Endothelial cell of umbilical vein (primary cell): ENCODE measurements around the gene SYNGAP1. TPM values are rescaled to one million over a fixed set of nuclear protein-coding genes. Genes with fewer than 3 reads are reported as not detected.

Experiments used
- BruUV-seq: library from RNA; stranded (reverse); fragments of 400-500 nt; replicated peaks from 2 replicates; lab custom pipeline; 2021; lab: Mats Ljungman, UMichigan
- CTCF ChIA-PET: fragments of 300-600, 350-600 bp; sonication (Branson Sonifier 250); formaldehyde crosslinking; loops from one replicate; lab custom pipeline; 2021; ENCODE audit warnings: antibody characterized with exemption, inconsistent platforms; lab: Charles Lee
- POLR2A ChIA-PET: fragments of 300-600, 350-600 bp; sonication (Branson Sonifier 250); formaldehyde crosslinking; loops from one replicate; lab custom pipeline; 2021; ENCODE audit warnings: antibody characterized with exemption, inconsistent platforms; lab: Charles Lee
- DNase-seq: peaks from one replicate; pipeline ENCODE4 v3.0.0-alpha.2; 2011; ENCODE audit warnings: low read depth, low spot score
- FAIRE-seq: peaks from 2 replicates; lab custom pipeline; 2011; peaks lifted over from hg19 to GRCh38; lab: Jason Lieb, UNC
- H2AFZ ChIP-seq: 2 replicates; pipeline ENCODE4 v1.6.0; 2012; ENCODE audit warnings: low read depth, low read length, control low read depth, inconsistent platforms
- H3K27ac ChIP-seq: 2 replicates; pipeline ENCODE4 v1.5.1; 2011; ENCODE audit warnings: low read depth, mild to moderate bottlenecking, control low read depth, low read length, moderate library complexity; ENCODE audit not compliant: insufficient read depth
- H3K27me3 ChIP-seq, 2 experiments: 2 replicates each; pipeline versions ENCODE4 v1.6.0 to v1.6.1; 2011; ENCODE audit warnings: low read length in 2 of 2, mixed read lengths in 1 of 2; ENCODE audit not compliant: control insufficient read depth in 2 of 2, insufficient read depth in 2 of 2
- H3K36me3 ChIP-seq, 2 experiments: 2 replicates in 1 of 2; 3 replicates in 1 of 2; pipeline ENCODE4 v1.5.1; 2011; ENCODE audit warnings: low read length in 2 of 2, mild to moderate bottlenecking in 1 of 2, moderate library complexity in 1 of 2; ENCODE audit not compliant: control insufficient read depth in 2 of 2, insufficient read depth in 2 of 2; ENCODE audit errors: extremely low read depth in 1 of 2
- H3K4me1 ChIP-seq: 3 replicates; pipeline ENCODE4 v1.5.1; 2011; ENCODE audit warnings: mild to moderate bottlenecking, low read length; ENCODE audit not compliant: control insufficient read depth, insufficient read depth; ENCODE audit errors: extremely low read depth
- H3K4me2 ChIP-seq: 2 replicates; pipeline ENCODE4 v1.6.1; 2011; ENCODE audit warnings: low read length, control low read depth, mixed read lengths; ENCODE audit not compliant: insufficient read depth
- H3K4me3 ChIP-seq, 3 experiments: fragments of 200-600 bp in 1 of 3; sonication (generic), shearing (Covaris generic) in 1 of 3; replicated peaks in 1 of 3; 2 replicates each; pipeline ENCODE4 v1.5.1; 2011 to 2016; ENCODE audit warnings: control low read depth in 3 of 3, low read length in 3 of 3, mild to moderate bottlenecking in 2 of 3, inconsistent platforms in 1 of 3, low read depth in 1 of 3, moderate library complexity in 1 of 3; ENCODE audit not compliant: insufficient read depth in 1 of 3
- H3K79me2 ChIP-seq: 2 replicates; pipeline ENCODE4 v1.6.0; 2012; ENCODE audit warnings: low read length, inconsistent platforms; ENCODE audit not compliant: control insufficient read depth, insufficient read depth
- H3K9ac ChIP-seq: replicated peaks from 2 replicates; pipeline ENCODE3; 2011; ENCODE audit warnings: low read length, control low read depth; ENCODE audit not compliant: insufficient read depth; ENCODE audit errors: extremely low read depth
- H3K9me1 ChIP-seq: replicated peaks from 3 replicates; pipeline ENCODE4 v1.6.0; 2011; ENCODE audit warnings: mild to moderate bottlenecking, low read length; ENCODE audit not compliant: control insufficient read depth, insufficient read depth; ENCODE audit errors: extremely low read depth
- H3K9me3 ChIP-seq: replicated peaks from 2 replicates; pipeline ENCODE4 v1.5.1; 2012; ENCODE audit warnings: low read length, inconsistent platforms; ENCODE audit not compliant: control insufficient read depth, insufficient read depth
- H4K20me1 ChIP-seq: replicated peaks from 2 replicates; pipeline ENCODE3; 2011; ENCODE audit warnings: mild to moderate bottlenecking, low read length; ENCODE audit not compliant: control insufficient read depth, insufficient read depth; ENCODE audit errors: extremely low read depth
- EZH2 ChIP-seq: IDR thresholded peaks from 2 replicates; pipeline ENCODE4 v1.6.1; 2012; ENCODE audit warnings: borderline replicate concordance, low read depth, mild to moderate bottlenecking, moderate library complexity, low read length, inconsistent platforms; ENCODE audit not compliant: severe bottlenecking
- GATA2 ChIP-seq: IDR thresholded peaks from 2 replicates; pipeline ENCODE4 v1.7.0; 2011; ENCODE audit warnings: low read depth, mild to moderate bottlenecking, moderate library complexity, mixed read lengths, low read length; ENCODE audit not compliant: insufficient read length, insufficient read depth
- JUN ChIP-seq: IDR thresholded peaks from 2 replicates; pipeline ENCODE4 v1.6.1; 2011; ENCODE audit warnings: borderline replicate concordance, low read depth; ENCODE audit not compliant: insufficient read length, insufficient read depth
- MYC ChIP-seq: IDR thresholded peaks from one replicate; pipeline ENCODE4 v1.6.1; 2011; ENCODE audit warnings: mild to moderate bottlenecking, low read depth, low read length
- POLR2AphosphoS5 ChIP-seq: IDR thresholded peaks from 2 replicates; pipeline ENCODE4 v1.6.1; 2012; ENCODE audit warnings: low read depth, mild to moderate bottlenecking, control low read depth, low read length, moderate library complexity; ENCODE audit not compliant: insufficient read depth
- dilution Hi-C: fragments of 300-500 bp; cut with MboI; formaldehyde crosslinking; loops from one replicate; pipeline ENCODE4 v1.15.0; 2019; ENCODE audit warnings: low sequenced_read_pairs; ENCODE audit not compliant: extremely low pct_ligation_motif_present
- intact Hi-C: fragments of 100-400 bp; cut with micrococcal nuclease; formaldehyde crosslinking; loops from one replicate; pipeline ENCODE4 v1.10.0; 2022
- polyA plus RNA-seq, 4 experiments: library from polyadenylated mRNA; depleted of rRNA in 3 of 4; stranded (reverse) in 3 of 4; unstranded in 1 of 4; fragments of >200 nt; gene quantifications; 2 replicates each; pipeline versions ENCODE4 v1.2.1 to v1.2.3, GENCODE V29; 2011 to 2012; ENCODE audit warnings: missing spikeins in 1 of 4
- total RNA-seq: library from RNA; stranded (reverse); gene quantifications from 2 replicates; pipeline ENCODE4 v1.2.3, GENCODE V29; 2021
- TF ChIP-seq, protein P1 (sequence below), 2 donors: IDR thresholded peaks; 1 replicate in 1 of 2; 2 replicates in 1 of 2; pipeline ENCODE4 v1.5.1; 2011; ENCODE audit warnings: low read length in 2 of 2, mild to moderate bottlenecking in 2 of 2, moderate library complexity in 2 of 2, control low read depth in 1 of 2, inconsistent platforms in 1 of 2, low read depth in 1 of 2; ENCODE audit not compliant: insufficient read depth in 1 of 2; ENCODE audit errors: extremely low read depth in 1 of 2

The SYNGAP1 gene
- total and polyA plus RNA-seq, 2 donors (not counting 3 experiments of a cell fraction or from before 2014, with no cell fraction given): 7.3 to 15.1 TPM

DNA sequence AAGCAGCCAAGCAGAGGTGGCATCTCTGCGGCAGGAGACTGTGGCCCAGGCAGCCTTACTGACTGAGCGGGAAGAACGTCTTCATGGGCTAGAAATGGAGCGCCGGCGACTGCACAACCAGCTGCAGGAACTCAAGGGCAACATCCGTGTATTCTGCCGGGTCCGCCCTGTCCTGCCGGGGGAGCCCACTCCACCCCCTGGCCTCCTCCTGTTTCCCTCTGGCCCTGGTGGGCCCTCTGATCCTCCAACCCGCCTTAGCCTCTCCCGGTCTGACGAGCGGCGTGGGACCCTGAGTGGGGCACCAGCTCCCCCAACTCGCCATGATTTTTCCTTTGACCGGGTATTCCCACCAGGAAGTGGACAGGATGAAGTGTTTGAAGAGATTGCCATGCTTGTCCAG is 15.0 kb upstream of the SYNGAP1 start:
- Histone ChIP-seq H3K9me3 (no peaks in the 10 kb centered on the region), H3K4me1 (peaks cover 3% of the 10 kb centered on the region), H4K20me1 (no peaks in the 10 kb centered on the region), H3K9me1 (no peaks in the 10 kb centered on the region), H3K27me3 (no peaks in the 10 kb centered on the region), H3K9ac (no peak overlapping the region), H3K27ac (no peak overlapping the region), H3K36me3 (peaks cover 17 to 18% of the 10 kb centered on the region in 2 experiments), H3K79me2 (peaks cover 6% of the 10 kb centered on the region), H3K4me2 (no peak overlapping the region), H2AFZ (no peak overlapping the region), H3K4me3 (no peak overlapping the region)
- BruUV-seq: no TSS peak
- ChIA-PET CTCF (no interaction called here), POLR2A (no interaction called here)
- TF ChIP-seq POLR2AphosphoS5 (no peak), EZH2 (no peak), MYC (no peak), GATA2 (no peak), JUN (no peak)
- TF ChIP-seq, protein P1, sequence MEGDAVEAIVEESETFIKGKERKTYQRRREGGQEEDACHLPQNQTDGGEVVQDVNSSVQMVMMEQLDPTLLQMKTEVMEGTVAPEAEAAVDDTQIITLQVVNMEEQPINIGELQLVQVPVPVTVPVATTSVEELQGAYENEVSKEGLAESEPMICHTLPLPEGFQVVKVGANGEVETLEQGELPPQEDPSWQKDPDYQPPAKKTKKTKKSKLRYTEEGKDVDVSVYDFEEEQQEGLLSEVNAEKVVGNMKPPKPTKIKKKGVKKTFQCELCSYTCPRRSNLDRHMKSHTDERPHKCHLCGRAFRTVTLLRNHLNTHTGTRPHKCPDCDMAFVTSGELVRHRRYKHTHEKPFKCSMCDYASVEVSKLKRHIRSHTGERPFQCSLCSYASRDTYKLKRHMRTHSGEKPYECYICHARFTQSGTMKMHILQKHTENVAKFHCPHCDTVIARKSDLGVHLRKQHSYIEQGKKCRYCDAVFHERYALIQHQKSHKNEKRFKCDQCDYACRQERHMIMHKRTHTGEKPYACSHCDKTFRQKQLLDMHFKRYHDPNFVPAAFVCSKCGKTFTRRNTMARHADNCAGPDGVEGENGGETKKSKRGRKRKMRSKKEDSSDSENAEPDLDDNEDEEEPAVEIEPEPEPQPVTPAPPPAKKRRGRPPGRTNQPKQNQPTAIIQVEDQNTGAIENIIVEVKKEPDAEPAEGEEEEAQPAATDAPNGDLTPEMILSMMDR (IDR thresholded peaks at IDR 0.05; ENCODE audit: extremely low read depth in 1 of 2, insufficient read depth in 1 of 2, low read depth in 1 of 2, low read length in 2 of 2): no peak
- FAIRE-seq: no peak
- dilution Hi-C loops (no loop called here), intact Hi-C loops (no loop called here)
- DNase-seq: no peak
